NCI-H2196 treated with DMSO at 0.1 percent for 48 hours (cell line): ENCODE measurements around the gene LCP1.
A peak's percentile ranks its signal among the peaks of the same experiment; 100 is the strongest.
"Not testable (repeated sequence)": the region's sequence is repeated elsewhere in the genome, so short reads cannot be mapped to it uniquely, and the experiment has no call there.

Experiments
- DNase-seq: peaks from one replicate; lab custom pipeline; 2025; ENCODE audit not compliant: unreplicated experiment; lab: John Stamatoyannopoulos, UW

LCP1 gene, protein sequence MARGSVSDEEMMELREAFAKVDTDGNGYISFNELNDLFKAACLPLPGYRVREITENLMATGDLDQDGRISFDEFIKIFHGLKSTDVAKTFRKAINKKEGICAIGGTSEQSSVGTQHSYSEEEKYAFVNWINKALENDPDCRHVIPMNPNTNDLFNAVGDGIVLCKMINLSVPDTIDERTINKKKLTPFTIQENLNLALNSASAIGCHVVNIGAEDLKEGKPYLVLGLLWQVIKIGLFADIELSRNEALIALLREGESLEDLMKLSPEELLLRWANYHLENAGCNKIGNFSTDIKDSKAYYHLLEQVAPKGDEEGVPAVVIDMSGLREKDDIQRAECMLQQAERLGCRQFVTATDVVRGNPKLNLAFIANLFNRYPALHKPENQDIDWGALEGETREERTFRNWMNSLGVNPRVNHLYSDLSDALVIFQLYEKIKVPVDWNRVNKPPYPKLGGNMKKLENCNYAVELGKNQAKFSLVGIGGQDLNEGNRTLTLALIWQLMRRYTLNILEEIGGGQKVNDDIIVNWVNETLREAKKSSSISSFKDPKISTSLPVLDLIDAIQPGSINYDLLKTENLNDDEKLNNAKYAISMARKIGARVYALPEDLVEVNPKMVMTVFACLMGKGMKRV

DNA sequence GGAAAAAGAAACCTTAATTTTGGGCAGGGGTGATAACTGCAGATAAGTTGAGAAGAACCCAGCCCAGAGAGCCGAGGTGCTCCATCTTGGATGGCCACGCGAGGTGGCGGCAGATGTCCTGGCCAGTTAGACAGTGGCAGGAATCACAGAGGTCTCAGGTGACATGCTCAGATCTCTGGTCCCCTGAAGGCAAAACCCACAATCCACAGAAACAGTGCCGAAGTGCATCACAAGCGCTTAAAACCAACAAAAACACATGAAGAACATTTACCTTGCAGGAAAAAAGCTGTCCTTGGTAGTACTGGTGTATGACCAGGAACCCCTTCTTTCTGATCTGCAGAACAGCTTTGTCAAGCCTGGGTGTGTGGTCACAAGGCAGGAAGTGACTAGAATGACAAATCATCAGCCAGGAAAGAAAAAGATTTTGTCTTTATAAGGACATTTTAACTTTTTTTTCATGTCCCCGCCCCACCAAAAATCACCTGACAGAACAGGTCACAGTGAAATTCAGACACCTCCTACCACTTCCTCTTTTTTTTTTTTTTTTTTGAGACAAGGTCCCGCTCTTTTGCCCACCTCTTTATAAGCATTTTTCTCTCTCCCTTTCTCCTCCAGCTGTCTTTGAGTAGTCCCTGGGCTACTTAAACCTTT lies at the start of gene LCP1:
TSS of gene LCP1 (minus strand) at position 338 of the 651 bp plus-strand sequence. CDS start 22,515 bp downstream, outside the sequence.
- no peak for DNase-seq

DNA sequence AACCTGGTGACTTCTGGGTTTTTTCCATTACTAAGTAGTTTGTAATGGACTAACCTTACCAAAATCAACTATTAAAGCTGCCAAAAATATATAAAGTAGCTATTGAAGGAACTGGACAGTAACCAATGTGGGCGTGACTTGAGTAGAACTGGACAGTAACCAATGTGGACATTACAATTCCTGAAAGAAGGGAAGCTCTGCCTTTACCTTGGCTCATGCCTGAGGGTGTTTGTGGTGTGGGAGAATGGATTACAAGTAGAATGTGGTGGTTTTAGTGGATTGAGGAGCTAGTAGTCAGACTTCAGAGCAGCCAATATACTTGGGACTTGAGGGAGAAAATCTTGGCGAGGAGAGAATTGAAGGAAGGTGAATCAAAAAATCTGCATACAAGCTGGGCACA lies 47.3 kb upstream of the LCP1 start:
- DNase-seq: no peak

DNA sequence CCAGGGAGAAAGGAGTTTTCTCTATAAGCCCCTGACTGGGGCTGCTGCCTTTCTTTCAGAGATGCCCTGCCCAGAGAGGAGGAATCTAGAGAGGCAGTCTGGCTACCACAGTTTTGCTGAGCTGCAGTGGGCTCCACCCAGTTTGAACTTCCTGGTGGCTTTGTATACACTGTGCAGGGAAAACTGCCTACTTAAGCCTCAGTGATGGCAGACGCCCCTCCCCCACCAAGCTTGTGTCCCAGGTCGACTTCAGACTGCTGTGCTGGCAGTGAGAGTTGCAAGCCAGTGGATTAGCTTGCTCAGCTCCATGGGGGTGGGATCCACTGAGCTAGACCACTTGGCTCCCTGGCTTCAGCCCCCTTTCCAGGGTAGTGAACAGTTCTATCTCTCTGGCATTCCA lies 38.3 kb upstream of the LCP1 start:
- not testable (repeated sequence) for DNase-seq

DNA sequence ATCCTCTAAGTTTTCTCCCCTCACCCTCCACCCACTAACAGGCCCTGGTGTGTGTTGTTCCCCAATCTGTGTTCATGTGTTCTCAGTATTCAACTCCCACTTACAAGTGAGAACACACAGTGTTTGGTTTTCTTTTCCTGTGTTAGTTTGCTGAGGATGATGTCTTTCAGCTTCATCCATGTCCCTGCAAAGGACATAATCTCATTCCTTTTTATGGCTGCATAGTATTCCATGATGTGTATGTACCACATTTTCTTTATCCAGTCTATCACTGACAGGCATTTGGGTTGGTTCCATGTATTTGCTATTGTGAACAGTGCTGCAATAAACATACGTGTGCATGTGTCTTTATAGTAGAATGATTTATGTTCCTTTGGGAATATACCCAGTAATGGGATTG lies 32.8 kb upstream of the LCP1 start:
- not testable (repeated sequence) for DNase-seq

DNA sequence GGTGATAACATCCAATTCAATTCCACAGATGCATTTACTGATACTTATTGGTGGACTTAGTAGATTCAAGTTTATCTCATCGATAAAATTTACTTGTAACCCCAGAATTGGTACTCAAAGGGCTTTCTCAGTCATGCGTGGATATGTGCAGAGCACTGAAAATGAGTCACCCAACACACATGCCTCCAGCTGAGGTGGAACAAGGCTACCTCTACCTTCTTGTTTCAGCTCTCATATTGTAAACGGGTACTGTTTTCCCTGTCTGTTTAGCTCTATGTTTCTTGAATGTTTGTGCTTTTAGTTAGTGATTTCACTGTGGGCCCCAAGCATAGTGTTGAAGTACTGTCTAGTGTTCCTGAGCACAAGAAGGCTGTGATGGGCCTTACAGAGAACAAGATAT lies 31.3 kb upstream of the LCP1 start:
- no peak for DNase-seq

DNA sequence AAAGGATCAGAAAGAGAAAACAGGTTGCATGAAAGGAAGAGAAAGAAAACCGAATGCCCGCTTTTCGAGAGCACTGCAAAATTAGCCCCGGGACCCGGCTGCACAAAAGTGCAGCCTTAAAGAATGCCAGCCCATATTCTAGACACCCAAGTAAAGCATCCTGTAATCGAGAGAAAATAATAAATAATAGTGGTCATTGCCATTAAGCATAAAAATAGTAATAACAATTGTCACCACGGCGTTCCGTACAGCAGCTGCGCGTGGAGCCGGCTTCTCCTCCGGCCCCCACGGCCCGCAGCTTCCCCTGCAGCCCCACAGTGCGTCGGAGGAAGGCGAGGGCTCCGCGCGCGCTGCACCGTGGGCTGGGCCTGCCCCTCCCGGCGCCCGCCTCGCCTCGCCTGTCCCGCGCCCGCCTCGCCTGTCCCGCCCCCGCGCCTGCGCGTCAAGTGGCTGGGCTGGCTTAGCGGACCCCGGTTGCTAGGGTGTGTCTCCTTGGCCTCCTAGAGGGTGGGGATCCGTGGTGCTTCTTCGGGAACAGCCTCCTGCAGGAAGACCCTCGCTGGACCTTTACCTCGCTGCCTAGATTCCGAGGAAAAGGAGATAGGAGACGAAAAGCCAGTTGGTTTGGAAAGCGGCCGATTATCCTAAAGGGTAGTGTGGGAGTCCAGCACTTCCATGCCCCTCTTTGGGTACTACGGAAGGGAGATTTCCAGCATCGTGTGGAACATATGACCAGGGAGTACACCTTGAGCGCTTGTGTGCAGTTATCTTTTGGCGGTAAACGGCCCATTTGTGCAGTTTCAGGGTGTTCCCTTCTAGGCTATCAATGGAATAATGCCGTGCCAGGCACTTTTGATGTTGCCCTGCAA lies 29.7 kb upstream of the LCP1 start, which contains the start of gene LRRC63:
TSS of gene LRRC63 (plus strand) at position 446 of the 869 bp plus-strand sequence. CDS start 1,107 bp downstream, outside the sequence.
- DNase-seq: peak; percentile 4

DNA sequence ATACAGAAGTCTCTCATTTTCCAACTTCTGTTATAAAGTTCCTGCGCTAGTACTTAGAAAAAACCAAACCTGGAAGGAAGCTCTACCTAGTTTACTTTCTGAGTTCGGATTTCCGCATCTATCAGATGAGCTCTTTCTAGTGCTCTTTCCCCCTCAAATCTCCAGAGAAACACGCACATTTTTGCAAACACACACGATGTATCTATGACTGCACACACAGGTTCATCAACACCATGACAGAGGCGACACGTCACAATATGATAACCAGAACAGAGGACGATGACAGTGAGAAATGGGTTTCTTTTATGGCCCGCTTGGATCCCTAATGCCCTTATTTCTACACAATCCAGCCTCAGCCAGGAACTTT lies 29.1 kb upstream of the LCP1 start:
- no peak for DNase-seq

DNA sequence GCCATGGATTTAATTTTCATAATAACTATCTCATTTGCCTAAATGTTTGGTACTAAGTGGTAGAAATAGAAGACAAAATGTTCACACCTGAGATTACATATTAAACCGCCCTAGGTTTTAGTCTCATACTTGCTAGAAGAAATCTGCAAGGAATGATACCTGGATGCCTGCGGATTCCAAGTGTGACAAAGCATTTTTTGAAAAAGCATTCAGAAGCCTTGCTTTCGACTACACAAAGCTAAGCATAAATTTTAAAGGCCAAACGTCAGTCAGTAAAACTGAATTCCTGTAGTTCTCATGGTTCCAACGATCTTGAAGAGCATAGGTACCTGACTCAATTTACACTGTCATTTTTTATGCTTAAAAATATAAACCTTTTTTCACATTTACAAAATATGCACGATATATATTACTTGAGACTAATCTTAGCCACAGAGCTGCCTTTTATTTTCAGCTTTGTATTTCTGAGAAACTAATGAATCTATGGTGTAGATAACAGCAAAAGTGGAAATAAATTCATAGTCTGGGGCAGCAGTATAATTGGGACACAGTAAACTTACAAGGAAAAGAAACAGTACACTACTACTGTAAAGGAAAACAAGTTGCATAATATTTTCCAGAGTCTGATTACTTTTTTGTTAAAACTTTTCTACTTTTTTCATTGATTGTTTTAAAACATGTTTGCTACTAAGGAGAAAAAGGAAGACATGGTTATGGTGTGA lies 28.5 kb upstream of the LCP1 start:
- no peak for DNase-seq

DNA sequence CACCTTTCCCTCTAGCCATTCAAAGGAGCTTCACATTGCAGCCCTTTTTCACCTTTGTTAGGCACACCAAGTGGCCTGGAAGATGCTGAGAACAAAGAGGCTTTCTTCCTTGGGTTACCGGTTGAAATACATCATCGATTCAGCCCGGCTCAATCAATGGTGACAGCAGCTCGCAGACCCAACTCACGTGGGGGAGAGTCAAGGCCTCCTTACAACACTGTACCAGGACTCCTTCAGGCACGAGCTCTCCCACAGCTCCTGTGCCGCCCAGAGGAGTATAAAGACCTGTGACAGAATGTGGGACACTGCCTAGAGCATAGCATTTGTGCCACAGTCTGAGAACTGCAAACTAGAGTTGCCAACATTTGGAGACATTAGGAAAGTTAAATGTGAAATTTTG lies 25.9 kb upstream of the LCP1 start:
- DNase-seq: no peak

DNA sequence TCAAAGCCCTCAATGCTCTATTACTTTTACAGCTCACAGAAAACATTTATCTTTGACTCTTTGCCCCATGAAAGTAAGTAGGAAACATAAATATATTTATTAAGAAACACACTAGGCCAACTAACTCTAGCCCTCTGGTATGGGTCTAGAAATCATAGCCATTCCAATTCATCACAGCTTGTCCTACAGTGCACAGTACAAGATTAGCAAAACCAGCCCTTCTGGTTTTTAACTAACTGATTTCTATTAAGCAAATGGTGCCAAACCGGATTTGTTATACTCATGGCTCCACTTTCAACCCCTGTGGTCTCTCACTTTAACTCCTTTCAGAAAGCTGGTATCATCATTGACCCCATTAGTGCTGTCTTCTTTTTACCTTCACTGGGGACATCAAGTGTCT lies 24.2 kb upstream of the LCP1 start:
- no peak for DNase-seq

DNA sequence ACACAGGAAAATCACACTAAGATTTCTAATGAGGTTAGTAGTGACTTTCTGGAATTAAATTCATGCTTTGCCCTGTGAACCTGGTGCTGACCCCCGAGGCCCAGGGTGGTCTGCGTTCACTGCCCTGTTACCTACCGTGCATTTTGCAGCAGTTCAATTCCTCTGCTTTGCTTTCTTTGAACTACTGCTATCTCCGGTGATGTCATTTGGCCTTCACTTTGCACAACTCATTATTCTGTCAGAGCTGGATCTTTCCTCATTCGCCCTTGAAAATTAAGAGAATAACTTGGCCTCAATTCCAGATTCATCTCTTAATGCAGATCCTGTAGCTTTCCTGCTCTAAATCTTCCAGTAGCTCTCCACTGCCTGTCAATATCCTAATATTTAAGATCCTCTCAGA lies 21.0 kb upstream of the LCP1 start:
- DNase-seq: no peak

DNA sequence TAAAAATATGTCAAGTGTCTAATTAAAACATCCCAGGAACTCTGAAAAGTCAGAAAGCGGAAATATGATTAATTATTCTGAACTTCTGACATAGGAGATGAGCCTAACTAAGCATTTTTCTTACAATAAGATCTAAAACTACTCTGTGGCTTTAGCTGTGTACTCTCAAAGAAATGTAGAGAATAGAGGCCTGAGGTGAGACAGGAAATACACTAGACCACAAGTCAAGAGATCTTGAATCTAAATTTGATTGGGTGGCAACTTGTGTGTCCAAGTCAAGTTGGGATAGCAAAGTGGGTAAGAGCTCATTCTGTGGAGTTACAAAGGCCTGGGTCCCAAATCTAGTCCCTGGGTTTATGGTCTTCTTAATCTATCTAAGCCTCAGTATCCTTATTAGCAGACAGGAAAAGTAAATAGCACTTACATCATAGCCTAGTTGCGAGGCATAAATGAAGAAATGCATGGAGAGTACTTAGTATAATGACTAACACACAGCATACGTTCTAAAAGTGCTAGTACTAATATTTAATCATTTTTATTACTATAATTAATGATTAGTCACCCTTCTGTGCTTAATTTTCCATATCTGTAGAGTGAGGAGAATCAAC lies 20.3 kb upstream of the LCP1 start:
- DNase-seq: no peak

DNA sequence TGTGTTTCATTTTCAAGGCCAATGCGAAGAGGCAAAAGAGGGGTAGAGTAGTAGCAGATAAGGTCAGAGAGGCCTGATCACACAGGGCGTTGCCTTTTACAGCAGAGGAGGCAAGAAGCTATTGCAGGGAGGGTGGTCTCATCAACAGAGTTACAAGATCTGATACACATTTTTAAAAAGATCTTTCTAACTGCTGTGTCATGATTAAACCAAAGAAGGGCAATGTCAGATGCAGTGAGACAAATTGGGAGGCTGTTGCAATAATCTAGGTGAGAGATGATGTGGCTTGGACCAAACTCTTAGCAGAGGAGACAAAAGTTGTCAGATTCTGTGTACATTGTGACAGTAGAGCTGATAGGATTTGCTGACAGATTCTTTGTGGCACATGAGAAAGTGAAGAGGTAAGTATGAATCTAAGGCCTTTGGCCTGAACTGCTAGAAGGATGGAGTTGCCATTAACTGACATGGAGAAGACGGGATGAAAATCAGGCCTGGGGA lies 16.8 kb upstream of the LCP1 start:
- DNase-seq: no peak

DNA sequence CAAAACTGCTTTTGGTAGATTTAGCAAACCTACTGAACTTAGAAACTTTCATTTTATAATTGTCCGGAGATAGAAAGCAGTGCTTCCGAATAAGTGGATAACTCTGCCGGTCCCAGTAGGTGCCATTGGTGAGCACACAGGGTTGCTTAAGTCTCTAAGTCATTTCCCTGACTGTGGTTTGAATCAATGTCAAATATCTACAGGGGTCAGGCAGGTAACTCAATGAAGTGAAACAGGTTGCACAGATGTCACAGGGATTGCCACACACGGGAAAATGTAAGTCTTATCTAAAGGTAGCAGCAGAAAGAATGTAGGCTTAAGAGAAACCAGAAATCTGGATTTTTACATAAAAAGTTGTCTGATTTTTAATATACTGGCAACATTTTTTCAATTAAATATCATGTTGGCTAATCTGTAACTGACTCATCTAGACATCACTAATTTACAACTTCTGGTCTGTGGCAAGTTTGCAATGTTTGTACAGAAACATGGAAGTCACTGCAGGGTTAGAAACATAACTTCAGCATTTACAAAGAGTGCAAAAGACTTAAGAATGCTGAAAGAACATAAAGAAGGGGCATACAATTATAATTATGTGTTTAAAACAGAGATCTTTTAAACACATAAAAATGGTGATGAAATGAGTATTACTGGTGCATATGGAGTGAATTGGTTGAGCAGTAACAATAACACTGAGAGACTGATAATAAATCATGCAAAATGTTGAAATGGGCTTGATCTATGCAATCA lies 15.5 kb upstream of the LCP1 start:
- no peak for DNase-seq

DNA sequence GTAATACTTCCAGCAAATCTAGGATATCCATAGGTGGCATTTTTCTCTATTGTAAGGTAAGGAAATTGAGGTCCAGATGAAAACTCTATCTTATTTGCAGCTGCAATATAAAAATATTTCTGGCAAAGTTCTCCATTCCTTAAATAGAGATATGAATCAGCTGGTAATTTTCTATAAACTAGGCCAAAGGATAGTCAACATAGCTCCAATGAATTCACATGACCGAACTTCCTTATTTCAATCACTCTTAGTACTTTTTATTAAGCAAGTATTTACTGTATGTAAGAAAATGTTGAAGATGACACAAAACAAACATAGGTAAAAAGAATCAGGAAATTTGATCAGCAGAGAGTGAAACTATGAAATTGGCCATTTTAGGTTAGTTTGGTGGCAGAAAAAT lies 13.0 kb upstream of the LCP1 start:
- no peak for DNase-seq

DNA sequence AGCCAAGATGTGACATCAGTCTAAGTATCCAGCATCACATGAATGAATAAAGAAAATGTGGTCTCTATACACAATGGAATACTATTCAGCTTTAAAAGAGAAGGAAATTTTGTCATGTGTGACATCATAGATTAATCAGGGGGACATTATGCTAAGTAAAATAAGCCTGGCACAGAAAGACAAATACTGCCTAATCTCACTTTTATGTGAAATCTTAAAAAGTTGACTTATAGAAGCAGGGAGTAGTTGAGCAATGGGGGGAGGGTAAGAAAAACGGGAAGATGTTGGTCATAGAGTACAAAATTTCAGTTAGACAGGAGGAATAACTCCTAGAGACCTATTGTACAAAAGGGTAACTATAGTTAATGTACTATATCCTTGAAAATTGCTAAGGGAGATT lies 10.4 kb upstream of the LCP1 start:
- no peak for DNase-seq

DNA sequence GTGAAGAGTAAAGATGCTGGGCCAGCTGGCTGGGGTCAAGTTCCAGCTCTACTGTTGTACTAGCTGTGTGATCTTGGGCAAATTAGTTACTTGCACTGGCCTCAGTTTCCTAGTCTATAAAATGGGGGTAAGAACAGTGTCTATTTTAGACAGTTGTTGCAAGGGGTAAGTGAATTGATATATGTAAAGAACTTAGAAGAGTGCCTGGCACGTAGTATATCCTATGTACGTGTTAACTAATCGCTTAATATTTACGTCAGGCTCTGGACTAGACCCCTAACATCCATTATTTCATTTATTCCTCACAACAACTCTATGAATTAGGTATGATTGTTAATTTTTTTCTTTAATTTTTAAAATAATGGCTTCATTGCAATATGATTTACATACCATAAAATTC lies 3.7 kb upstream of the LCP1 start:
- no peak for DNase-seq

DNA sequence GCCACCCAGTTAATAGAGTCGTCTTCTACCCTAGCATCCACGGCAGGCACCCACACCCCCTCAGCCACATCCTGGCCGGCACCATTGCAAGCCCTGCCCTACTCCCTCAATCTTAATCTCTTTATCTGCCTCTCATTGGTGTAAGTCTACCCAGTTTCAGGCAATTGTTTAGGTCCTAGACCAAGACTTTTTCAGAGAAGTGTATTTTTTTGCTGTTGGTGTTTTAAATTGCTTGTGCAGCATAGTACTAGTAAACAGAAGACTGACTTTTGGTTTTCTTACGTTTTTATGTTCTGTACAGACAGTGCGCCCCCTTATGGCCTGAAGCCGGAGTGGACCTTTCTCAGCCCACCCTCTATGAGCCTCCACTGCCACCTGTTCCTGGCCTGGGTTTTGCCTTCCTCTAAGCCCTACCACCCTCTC lies 2.3 kb upstream of the LCP1 start:
- DNase-seq: no peak
